GM13977 (cell line): ENCODE data around the gene LMCD1.

Source experiments
- DNase-seq: peaks from one replicate; pipeline ENCODE4 v3.0.0; 2012; ENCODE audit warnings: low spot score
- in situ Hi-C: fragments of 300-500 bp; cut with MboI; formaldehyde crosslinking; loops from one replicate; pipeline ENCODE4 v1.12.0; 2022; ENCODE audit warnings: low sequenced_read_pairs, low pct_unique_long_range_greater_than_20kb, mixed read lengths, inconsistent platforms; ENCODE audit not compliant: unreplicated experiment
- TF ChIP-seq, protein P1 (sequence below): IDR thresholded peaks from 2 replicates; pipeline ENCODE4 v1.5.1; 2012; ENCODE audit warnings: mild to moderate bottlenecking, control low read depth; ENCODE audit not compliant: insufficient read depth; ENCODE audit errors: extremely low read depth, missing control alignments

Gene LMCD1

DNA sequence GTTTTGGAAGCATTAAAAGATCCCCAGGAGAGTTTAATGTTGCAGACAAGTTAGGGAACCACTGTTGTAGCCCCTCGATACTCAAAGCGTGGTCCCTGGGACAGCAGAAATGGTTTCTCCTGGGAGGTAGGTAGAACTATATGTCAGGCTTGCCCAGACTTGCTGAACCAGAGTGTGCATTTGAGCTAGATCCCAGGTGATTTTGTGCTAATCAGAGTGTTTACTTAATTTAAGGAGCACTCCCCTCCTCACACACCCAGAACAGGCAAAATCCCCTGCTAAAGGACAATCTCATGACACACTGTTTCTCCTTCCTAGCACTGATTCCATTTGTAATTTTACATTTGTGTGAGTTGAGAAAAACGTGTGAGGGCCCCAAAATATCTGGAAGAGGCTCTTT, 24.3 kb downstream of the LMCD1 start:
- in situ Hi-C loops: no loop called here
- TF ChIP-seq, protein P1, sequence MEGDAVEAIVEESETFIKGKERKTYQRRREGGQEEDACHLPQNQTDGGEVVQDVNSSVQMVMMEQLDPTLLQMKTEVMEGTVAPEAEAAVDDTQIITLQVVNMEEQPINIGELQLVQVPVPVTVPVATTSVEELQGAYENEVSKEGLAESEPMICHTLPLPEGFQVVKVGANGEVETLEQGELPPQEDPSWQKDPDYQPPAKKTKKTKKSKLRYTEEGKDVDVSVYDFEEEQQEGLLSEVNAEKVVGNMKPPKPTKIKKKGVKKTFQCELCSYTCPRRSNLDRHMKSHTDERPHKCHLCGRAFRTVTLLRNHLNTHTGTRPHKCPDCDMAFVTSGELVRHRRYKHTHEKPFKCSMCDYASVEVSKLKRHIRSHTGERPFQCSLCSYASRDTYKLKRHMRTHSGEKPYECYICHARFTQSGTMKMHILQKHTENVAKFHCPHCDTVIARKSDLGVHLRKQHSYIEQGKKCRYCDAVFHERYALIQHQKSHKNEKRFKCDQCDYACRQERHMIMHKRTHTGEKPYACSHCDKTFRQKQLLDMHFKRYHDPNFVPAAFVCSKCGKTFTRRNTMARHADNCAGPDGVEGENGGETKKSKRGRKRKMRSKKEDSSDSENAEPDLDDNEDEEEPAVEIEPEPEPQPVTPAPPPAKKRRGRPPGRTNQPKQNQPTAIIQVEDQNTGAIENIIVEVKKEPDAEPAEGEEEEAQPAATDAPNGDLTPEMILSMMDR: no peak
- no peak for DNase-seq

DNA sequence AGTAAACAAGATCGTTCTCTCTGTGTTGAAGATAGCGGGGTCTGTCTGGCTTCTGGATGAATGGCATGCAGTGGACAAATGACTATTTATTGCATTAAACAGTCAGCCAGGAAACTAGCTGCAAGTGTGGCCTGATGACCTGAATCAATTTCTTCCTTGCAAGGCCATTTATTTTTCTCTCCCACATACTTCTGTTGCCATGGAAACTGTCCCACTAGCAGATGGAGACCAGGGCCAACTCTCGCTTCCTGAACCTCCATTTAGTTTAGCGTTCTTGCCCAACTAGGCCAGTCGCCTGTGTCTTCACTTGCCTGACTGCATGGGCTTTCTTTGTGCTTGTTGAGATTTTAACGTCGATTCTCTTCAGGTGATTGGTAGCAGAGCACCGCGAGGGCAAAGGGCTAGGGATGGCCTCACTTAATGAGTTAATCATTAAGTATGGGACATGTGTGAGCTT, 27.6 kb downstream of the LMCD1 start:
- no peak for DNase-seq

DNA sequence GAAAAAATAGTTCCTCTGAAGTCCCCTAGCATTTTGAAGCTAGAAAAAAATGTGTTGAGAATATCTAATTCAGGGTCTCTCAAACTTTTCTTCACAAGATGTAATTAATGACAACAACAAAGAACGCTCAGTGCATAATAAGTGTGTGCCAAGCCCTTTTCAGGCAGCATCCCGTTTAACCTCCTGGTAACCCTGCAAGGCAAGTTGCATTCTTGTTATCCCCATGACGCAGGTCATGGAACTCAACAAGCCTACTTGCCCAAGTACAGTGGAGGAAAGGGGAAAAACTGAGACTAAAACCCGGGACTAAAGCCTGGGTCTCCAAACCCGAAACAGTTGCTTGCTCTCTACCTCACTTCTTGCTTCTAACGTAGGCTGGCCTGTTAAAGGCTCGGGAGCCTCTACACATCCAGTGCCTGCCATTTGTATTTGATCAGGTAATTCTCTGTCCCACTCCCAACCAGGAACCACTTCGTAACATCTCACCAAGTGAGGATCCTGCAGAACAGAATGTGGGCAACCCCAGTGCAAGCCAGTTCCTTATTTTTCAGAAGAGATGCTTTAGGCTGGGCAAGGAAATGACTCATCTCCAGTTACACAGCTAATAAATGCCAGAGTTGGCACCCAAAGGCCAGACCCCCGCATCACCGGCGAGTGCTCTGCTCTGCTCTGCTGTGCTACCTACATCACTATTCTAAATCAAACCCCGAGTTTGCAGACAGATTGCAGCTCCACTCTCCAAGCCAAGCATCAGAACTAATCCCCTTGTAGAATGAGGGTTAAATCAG, 28.3 kb downstream of the LMCD1 start:
- TF ChIP-seq, protein P1: no peak
- in situ Hi-C loops: no loop called here
- DNase-seq: no peak

More for the DNA sequence above, 27.6 kb downstream of the LMCD1 start:
- TF ChIP-seq, protein P1: no peak
- in situ Hi-C loops: no loop called here

DNA sequence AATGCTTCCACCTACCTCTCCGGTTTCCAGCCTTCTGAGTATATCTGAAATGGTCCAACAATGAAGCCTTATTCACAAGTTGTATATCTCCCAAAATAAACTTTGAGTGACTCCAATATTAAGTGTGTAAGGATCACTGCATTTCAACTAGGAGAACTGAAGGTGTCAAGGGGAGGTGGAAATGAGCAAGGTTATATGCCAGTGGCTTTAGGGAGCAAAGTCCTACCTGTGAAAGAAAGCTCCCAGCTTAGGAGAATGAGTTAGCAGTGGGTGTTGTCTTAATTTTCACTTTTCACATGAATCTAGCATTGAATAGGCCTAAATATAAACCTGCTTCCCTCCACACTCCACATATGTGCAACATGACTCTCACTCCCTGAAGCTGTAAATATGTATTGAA, 29.0 kb downstream of the LMCD1 start:
- TF ChIP-seq, protein P1: no peak
- no peak for DNase-seq
- in situ Hi-C loops: no loop called here

DNA sequence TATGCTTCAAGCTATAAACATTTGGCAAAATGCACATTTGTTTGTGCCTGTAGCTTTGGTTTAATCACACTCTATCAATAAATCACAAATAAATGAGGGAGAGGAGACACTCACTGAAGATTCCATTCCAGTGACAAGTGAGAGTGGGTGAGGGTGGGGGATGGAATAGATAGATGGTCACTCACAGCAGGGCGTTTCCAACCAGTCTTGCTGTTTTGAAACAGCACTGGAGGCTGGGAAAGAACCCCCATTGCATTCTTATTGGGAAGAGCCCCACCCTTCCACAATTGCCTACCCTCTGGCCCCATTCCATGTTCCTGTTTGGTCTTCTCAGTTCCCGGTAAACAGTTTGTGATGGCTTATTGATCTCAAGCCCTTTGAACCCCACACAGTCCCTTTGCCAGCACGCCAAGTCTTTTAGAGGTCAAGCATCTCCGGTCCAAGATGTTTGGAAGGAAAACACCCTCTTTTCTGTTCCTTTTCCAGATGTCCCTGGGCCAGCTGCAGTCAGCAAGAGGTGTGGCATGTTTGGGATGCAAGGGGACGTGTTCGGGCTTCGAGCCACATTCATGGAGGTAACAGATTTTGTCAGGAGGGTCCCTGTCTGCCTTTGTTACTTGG, 30.7 kb downstream of the LMCD1 start:
- TF ChIP-seq, protein P1: no peak
- in situ Hi-C loops: no loop called here
- DNase-seq: no peak

DNA sequence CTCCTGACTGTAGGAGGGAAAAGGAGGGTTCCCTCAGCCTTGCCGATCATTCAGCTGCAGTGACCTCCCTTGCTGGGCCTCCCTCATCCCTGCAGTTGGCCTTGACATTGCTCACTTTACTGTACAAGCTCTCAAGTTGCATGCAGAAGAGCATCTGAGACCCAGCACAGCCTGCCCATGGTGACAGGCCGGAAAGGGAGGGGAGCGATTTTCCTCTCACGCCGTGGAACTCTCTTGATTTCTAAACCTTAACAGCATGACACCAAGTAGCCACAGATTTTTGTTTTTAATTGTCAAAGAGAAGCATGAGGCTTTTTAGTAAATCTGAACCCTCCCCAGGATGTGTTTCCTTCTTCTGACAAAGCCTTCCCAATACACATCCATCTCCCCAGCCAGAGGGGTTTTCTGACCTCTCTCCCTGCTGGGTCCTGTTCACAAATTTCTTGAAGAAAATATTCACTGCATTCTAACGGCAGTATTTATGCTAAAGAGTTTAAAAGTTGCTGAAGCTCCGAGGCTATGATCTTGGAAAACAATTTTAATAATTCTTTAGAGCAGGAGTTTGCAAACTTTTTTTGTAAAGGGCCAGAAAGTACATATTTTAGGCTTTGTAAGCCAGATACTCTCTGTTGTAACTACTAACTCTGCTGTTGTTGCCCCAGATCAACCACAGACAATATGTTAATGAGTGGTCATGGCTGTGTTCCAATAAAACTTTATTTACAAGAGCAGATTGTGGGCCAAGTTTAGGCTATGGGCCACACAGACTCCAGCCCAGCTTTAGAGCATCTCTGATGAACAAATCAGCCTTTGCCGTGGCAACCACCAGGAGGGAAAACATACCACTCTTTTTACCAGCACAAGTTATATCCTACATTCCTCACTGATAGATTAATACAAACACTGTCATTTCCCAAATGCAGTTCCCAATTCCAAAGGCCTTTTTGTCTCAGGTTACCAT, 34.8 kb downstream of the LMCD1 start:
- TF ChIP-seq, protein P1: no peak
- in situ Hi-C loops: no loop called here
- DNase-seq: no peak
